NB4 (cell line): ENCODE data around the gene AHDC1.

Experiments
- DNase-seq: peaks from one replicate; pipeline ENCODE4 v3.0.0; 2010; ENCODE audit warnings: low read depth
- H3K4me3 ChIP-seq: one replicate; pipeline ENCODE4 v1.5.1; 2011; ENCODE audit warnings: mild to moderate bottlenecking, low read depth, low read length, moderate library complexity
- MYC ChIP-seq: IDR thresholded peaks from 2 replicates; pipeline ENCODE4 v1.6.1; 2011; ENCODE audit warnings: low read depth, low read length
- POLR2A ChIP-seq: IDR thresholded peaks from 2 replicates; pipeline ENCODE4 v1.6.1; 2011; ENCODE audit warnings: mild to moderate bottlenecking; ENCODE audit not compliant: insufficient read length; ENCODE audit errors: extremely low read depth
- TF ChIP-seq, protein P1 (sequence below): IDR thresholded peaks from one replicate; pipeline ENCODE4 v1.5.1; 2012; ENCODE audit warnings: low read depth, low read length
- TF ChIP-seq, protein P2 (sequence below): IDR thresholded peaks from 2 replicates; pipeline ENCODE4 v1.6.1; 2011; ENCODE audit warnings: low read depth, low read length

Gene AHDC1

DNA sequence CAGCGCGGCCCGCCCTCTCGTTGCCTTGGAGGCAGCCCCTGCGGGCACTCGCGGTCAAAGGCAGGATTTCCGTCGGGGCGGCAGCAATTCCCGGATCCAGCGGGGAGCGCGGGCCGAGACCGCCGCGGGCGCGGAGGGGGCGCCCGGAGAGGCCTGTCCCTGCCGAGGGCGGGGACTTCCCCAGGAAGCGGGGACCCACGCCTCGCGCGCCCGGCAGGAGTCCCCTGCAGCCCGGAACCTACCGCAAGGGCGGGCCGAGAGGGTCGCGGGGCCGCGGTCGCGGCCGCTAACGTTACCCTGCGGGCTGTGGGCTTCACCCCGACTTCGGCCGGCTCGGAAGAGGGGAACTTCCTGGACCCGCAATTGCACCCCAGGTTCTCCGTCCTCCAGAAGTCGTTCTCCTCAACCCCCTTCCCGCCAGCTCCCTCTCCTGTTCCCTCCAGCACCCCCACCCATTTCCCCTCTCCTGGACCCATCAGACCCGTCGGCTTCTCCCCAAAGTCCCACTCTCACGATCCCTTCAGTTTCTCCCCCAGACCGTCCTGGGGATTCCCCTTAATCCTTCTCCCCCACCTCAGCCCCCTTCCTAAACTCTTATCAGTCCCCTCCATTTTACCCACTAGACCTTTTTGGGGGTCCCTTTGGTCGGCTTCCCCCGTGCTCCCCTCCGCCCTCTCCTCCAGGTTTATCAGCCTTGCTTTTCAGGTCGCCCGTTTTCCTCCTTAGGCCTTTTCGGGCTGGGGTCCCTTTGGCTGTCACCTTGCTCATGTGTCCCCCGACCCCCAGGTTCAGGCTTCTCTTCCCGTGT is 30.4 kb upstream of the AHDC1 start:
- DNase-seq, result peak; percentile 62
- TF ChIP-seq, protein P1, sequence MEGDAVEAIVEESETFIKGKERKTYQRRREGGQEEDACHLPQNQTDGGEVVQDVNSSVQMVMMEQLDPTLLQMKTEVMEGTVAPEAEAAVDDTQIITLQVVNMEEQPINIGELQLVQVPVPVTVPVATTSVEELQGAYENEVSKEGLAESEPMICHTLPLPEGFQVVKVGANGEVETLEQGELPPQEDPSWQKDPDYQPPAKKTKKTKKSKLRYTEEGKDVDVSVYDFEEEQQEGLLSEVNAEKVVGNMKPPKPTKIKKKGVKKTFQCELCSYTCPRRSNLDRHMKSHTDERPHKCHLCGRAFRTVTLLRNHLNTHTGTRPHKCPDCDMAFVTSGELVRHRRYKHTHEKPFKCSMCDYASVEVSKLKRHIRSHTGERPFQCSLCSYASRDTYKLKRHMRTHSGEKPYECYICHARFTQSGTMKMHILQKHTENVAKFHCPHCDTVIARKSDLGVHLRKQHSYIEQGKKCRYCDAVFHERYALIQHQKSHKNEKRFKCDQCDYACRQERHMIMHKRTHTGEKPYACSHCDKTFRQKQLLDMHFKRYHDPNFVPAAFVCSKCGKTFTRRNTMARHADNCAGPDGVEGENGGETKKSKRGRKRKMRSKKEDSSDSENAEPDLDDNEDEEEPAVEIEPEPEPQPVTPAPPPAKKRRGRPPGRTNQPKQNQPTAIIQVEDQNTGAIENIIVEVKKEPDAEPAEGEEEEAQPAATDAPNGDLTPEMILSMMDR, result no peak
- TF ChIP-seq, protein P2, sequence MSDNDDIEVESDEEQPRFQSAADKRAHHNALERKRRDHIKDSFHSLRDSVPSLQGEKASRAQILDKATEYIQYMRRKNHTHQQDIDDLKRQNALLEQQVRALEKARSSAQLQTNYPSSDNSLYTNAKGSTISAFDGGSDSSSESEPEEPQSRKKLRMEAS, result no peak
- no peak for TF ChIP-seq POLR2A
- no peak for TF ChIP-seq MYC
- peak overlapping the region; percentile 48 for H3K4me3 ChIP-seq

DNA sequence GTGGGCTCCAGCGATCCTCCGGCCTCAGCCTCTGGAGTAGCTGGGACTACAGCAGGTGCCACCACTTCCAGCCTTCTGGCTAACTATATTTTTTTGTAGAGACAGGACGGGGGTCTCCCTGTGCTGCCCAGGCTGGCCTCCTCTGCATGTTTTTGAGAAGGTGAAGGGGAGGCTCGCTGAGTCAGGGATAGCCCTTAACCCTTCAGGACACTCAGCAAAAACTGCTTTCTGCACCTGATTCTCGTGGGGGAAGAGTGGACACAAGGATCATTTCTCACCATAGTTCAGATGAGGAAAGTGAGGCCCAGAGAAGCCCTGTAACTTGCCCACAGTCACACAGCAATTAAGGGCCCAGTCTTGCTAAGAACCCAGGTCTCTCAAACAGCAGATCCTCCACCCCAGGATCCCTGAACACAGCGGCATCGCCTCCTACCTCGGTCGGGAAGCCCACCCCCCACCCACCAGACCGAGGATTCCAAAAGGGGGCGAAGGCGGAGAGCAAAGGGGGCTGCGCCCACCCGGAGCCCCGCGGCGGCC is 29.8 kb upstream of the AHDC1 start:
- TF ChIP-seq POLR2A (no peak), MYC (no peak)
- TF ChIP-seq, protein P2, result no peak
- TF ChIP-seq, protein P1, result no peak
- no peak for DNase-seq
- H3K4me3 ChIP-seq, result peak overlapping the region; percentile 21

DNA sequence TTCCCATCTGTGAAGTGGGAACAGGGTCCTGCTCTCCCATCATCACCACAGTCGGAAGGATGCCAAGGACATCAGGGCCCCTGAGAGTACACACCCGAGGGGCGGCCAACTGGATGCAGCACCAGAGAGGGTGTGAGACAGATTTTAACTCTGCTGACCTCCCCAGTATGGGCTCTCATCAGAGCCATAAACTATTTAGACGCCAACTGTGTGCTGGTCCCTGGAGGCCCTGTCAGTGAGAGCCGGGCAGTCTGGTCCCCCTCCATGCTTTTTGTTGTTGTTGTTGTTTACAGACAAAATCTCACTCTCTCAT is 29.3 kb upstream of the AHDC1 start:
- H3K4me3 ChIP-seq, result no peak overlapping the region
- DNase-seq, result no peak
- TF ChIP-seq POLR2A, result no peak
- TF ChIP-seq, protein P2, result no peak
- TF ChIP-seq MYC, result no peak
- TF ChIP-seq, protein P1, result no peak

DNA sequence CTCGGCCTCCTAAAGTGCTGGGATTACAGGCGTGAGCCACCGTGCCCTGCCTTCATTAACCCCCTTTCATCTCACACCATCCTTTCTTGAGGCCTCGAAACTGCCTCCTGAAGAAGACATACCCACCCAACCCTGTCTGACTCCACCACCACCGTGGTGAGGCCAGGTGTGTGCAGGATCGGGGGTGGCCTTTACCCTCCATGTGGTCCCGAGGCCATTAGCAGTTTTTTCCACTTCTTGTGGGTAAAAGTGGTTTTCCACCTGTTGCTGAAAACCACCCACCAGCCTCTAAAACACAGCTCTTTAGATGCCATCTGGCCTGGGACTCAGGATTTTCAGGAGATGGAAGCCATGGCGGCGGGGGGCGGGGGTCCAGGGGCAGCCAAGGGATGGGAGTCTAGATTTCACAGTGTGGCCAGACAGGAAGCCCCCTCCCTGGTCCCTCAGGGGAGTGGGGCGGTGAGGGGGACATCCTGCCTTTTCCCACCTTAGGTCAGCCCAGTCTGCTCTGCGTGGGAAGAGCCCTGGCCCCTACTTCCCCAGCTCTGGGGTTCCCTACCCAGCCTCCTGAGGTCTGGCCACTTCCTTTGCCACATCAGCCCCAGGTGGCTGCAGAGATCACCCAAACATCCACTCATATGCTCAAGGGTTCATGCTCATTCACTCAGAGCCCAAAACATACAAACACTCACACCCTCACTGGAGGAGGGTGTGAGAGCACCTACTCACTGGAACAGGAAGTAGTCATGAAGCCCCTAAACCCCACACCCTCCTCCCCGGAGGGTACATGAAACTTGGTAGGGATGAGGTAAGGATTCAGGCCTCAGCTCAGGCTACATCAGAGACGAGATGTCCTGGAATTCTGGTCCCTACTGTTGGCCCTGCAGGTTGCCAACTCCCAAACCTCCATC is 28.7 kb upstream of the AHDC1 start:
- H3K4me3 ChIP-seq, result no peak overlapping the region

DNA sequence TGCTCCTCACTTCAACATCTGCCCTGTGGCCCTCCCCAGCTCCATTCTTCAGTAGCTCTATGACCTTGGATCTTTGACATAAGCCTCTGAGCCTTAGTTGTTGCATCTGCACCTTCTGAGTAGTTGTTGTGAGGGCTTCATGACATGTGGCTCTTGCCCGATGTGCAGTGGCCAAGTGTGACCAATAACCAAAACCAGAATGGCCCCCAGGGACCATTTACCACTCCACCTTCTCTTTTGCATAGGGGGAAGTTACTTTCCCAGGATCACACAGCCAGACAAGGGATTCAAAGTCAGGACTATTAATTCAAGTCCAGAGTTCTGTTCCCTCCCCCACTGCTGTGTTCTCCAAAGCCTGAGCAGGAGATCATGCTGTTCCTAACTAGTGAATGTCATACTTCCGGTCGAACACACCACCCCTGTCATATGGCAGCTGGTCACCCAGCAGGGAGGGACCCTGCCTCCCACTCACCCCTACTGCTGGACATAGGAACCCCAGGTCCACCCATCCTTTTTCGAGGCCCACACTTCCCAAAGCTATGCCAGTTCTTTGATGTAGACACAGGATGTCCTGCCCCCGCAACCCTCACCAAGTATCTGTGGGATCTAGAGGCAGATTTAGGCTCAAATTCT is 27.0 kb upstream of the AHDC1 start:
- peak; percentile 76 for DNase-seq
- TF ChIP-seq, protein P1, result no peak
- TF ChIP-seq, protein P2, result 0 out of 2 replicates have a peak, but pooled peaks have one; percentile 8
- TF ChIP-seq MYC, result no peak
- no peak overlapping the region for H3K4me3 ChIP-seq

More for the DNA sequence above, 28.7 kb upstream of the AHDC1 start:
- DNase-seq, result peak; percentile 84
- TF ChIP-seq, protein P1, result no peak
- TF ChIP-seq MYC (no peak), POLR2A (no peak)
- TF ChIP-seq, protein P2, result no peak
